H1 (cell line): ENCODE measurements around the gene UBQLN4.

ENCODE experiments used
- CEBPB ChIP-seq: IDR thresholded peaks from 2 replicates; pipeline ENCODE4 v1.6.1; 2012; ENCODE audit warnings: low read depth, low read length
- RFX5 ChIP-seq: IDR thresholded peaks from 2 replicates; pipeline ENCODE4 v1.6.1; 2011; ENCODE audit warnings: low read depth, low read length, improper control_type of control experiment, borderline replicate concordance
- TF ChIP-seq, protein P1 (sequence below), 3 experiments: IDR thresholded peaks; 1 replicate in 2 of 3; 2 replicates in 1 of 3; pipeline versions ENCODE4 v1.5.1 to v1.6.1; 2011; ENCODE audit warnings: low read length in 3 of 3, mild to moderate bottlenecking in 3 of 3, inconsistent platforms in 2 of 3, low read depth in 1 of 3, moderate library complexity in 1 of 3; ENCODE audit not compliant: insufficient read depth in 1 of 3; ENCODE audit errors: control extremely low read depth in 1 of 3

DNA sequence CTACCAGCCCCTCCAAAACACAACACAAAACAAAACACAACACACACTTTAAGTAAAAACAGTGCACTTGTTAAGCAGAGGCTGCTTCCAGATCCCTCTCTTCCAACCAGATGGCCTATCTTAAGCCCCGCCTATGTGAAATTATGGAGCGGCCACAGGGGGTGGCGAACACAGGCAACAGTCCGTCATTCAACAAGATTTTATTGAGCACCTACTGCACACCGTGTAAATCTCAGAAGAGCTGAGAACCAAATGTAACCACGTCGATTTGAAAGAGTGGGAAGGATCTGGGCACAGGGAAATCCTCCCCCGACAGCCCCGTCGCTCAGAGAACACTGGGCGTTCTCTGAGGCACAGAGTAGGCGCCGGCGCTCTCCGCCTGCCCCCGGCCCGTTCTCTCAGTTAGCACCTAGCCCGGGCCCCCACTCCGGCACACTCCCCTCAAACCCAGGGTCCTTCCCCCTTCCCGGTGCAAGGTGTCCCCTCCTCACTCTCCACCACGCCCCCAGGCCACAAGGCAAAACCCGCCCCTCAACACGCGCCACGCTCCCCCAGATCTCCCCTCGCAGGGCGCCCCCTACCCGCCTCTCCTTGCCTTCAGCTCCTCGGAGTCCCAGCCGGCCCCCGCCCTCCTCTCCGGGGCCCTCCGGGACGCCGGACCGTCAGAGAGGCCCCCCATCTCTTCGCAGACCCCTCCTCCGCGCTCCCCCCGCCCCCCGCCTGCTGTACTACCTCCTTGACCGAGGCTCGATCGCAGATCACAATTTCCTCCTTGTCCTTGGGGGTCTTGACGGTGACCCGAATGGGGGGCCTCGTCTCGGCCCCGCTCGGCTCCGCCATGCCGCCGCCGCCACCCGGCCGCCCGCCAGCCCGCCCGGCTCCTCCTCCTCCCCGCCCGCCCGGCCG lies 483 bp downstream of the UBQLN4 start:
- no peak for TF ChIP-seq CEBPB
- no peak for TF ChIP-seq RFX5
- TF ChIP-seq, protein P1, sequence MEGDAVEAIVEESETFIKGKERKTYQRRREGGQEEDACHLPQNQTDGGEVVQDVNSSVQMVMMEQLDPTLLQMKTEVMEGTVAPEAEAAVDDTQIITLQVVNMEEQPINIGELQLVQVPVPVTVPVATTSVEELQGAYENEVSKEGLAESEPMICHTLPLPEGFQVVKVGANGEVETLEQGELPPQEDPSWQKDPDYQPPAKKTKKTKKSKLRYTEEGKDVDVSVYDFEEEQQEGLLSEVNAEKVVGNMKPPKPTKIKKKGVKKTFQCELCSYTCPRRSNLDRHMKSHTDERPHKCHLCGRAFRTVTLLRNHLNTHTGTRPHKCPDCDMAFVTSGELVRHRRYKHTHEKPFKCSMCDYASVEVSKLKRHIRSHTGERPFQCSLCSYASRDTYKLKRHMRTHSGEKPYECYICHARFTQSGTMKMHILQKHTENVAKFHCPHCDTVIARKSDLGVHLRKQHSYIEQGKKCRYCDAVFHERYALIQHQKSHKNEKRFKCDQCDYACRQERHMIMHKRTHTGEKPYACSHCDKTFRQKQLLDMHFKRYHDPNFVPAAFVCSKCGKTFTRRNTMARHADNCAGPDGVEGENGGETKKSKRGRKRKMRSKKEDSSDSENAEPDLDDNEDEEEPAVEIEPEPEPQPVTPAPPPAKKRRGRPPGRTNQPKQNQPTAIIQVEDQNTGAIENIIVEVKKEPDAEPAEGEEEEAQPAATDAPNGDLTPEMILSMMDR (IDR thresholded peaks at IDR 0.05; ENCODE audit: control extremely low read depth in 1 of 3, insufficient read depth in 1 of 3, low read depth in 1 of 3, low read length in 3 of 3), result peak; percentile 44 to 65 (median 48); a peak in 3 of 4 replicates
